ENCODE measurements around the gene SPATA17.

DNA sequence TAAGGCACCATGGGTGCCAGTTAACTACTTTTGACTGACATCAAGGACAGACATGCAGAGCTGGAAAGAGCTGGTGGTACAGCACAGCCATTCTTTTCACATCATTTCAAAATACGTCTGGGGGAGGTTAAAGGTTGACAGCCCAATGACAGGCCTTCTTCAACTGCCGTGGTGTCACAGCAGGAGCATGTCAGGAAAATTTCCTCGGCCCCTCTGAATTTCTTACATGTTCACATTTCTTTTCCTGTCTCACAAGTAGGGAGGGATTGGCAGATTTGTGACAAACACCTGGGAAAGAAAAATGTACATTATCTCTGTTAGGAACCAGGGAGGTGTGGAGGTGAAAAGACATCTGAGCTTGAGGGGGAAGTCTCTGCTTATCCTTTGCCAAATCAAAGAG is 279.1 kb downstream of the SPATA17 start:
- TF ChIP-seq POLR2A (IDR thresholded peaks at IDR 0.05; ENCODE audit: low read depth) (no peak), POLR2AphosphoS5 (IDR thresholded peaks at IDR 0.05) (no peak)
- TF ChIP-seq, protein P1, sequence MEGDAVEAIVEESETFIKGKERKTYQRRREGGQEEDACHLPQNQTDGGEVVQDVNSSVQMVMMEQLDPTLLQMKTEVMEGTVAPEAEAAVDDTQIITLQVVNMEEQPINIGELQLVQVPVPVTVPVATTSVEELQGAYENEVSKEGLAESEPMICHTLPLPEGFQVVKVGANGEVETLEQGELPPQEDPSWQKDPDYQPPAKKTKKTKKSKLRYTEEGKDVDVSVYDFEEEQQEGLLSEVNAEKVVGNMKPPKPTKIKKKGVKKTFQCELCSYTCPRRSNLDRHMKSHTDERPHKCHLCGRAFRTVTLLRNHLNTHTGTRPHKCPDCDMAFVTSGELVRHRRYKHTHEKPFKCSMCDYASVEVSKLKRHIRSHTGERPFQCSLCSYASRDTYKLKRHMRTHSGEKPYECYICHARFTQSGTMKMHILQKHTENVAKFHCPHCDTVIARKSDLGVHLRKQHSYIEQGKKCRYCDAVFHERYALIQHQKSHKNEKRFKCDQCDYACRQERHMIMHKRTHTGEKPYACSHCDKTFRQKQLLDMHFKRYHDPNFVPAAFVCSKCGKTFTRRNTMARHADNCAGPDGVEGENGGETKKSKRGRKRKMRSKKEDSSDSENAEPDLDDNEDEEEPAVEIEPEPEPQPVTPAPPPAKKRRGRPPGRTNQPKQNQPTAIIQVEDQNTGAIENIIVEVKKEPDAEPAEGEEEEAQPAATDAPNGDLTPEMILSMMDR (IDR thresholded peaks at IDR 0.05), result no peak
